Mucosa of gallbladder (tissue), 1 donor: ENCODE results near the gene CCDC47. TPM values are rescaled to one million over a fixed set of nuclear protein-coding genes. Genes with fewer than 3 reads are reported as not detected.
A peak's percentile ranks its signal among the peaks of the same experiment; 100 is the strongest.
"Not testable (repeated sequence)": the region's sequence is repeated elsewhere in the genome, so short reads cannot be mapped to it uniquely, and the experiment has no call there.

Experiments used
- DNase-seq: peaks from one replicate; pipeline ENCODE4 v3.0.0-alpha.2; 2020; ENCODE audit warnings: low spot score
- total RNA-seq: library from RNA; stranded (reverse); gene quantifications from one replicate; pipeline ENCODE4 v1.2.1, GENCODE V29; 2021
- donor health status: DM: no; HTN: no; CAD: no.

The CCDC47 gene
- total RNA-seq, 1 donor from 2014 or later = 104 TPM

- no peak for DNase-seq
These were observed 51.0 kb downstream of the CCDC47 start for GRCh38 chr17:63722403-63722802.

GRCh38 chr17:63720194-63720593, 53.2 kb downstream of the CCDC47 start:
- not testable (repeated sequence) for DNase-seq

- no peak for DNase-seq
These were observed 54.4 kb downstream of the CCDC47 start for GRCh38 chr17:63718988-63719387.

GRCh38 chr17:63716426-63716825, 57.0 kb downstream of the CCDC47 start:
- no peak for DNase-seq

- DNase-seq = no peak
These were observed 58.7 kb downstream of the CCDC47 start for GRCh38 chr17:63714550-63715277.

- DNase-seq = no peak
These were observed 64.3 kb downstream of the CCDC47 start for GRCh38 chr17:63709110-63709509.

GRCh38 chr17:63707151-63707550, 66.2 kb downstream of the CCDC47 start:
- no peak for DNase-seq

- no peak for DNase-seq
These were observed 66.9 kb downstream of the CCDC47 start for GRCh38 chr17:63706336-63707082.

GRCh38 chr17:63705657-63706056, 67.7 kb downstream of the CCDC47 start:
- DNase-seq = no peak

GRCh38 chr17:63704836-63705235, 68.6 kb downstream of the CCDC47 start:
- no peak for DNase-seq

GRCh38 chr17:63704259-63704576, 69.2 kb downstream of the CCDC47 start:
- DNase-seq = no peak

- DNase-seq = no peak
These were observed 69.7 kb downstream of the CCDC47 start for GRCh38 chr17:63703556-63704258.

- no peak for DNase-seq
These were observed 70.4 kb downstream of the CCDC47 start for GRCh38 chr17:63703029-63703428.

- DNase-seq = no peak
These were observed 70.7 kb downstream of the CCDC47 start for GRCh38 chr17:63702721-63703015.

- peak; percentile 37 for DNase-seq
These were observed 71.3 kb downstream of the CCDC47 start for GRCh38 chr17:63701868-63702720.

GRCh38 chr17:63701456-63701820, 72.0 kb downstream of the CCDC47 start:
- DNase-seq = no peak

GRCh38 chr17:63700528-63701455, 72.6 kb downstream of the CCDC47 start:
- DNase-seq = peak; percentile 50

GRCh38 chr17:63699638-63700527, 73.5 kb downstream of the CCDC47 start, which contains the start of gene LIMD2:
Gene LIMD2 (minus strand): TSS chr17:63700125. CDS start chr17:63699298, 827 bp downstream.
- peak; percentile 42 for DNase-seq

GRCh38 chr17:63698886-63699637, 74.3 kb downstream of the CCDC47 start:
- peak; percentile 51 for DNase-seq
